Measurements from ENCODE around the gene FAN1. TPM values are rescaled to one million over a fixed set of nuclear protein-coding genes. Genes with fewer than 3 reads are reported as not detected.

Gene FAN1
- total RNA-seq, 6 experiments from 2014 or later, result 7.6 to 16.3 (median 13.3) TPM

- no peaks in the 10 kb centered on the region for H3K9me3 ChIP-seq
- H3K27me3 ChIP-seq, result no peaks in the 10 kb centered on the region
- ATAC-seq, result no peak
- WGBS (ENCODE audit: insufficient coverage, low coverage, low lambda C conversion rate, missing lambda C conversion rate), result 100% methylated on average over 1 of the region's 1 CpG
- DNase-seq, result no peak
- peaks cover 0 to 15% (median 0%) of the 10 kb centered on the region in 4 donors for H3K4me1 ChIP-seq
- H3K4me3 ChIP-seq, result no peak overlapping the region
- no peaks in the 10 kb centered on the region for H3K36me3 ChIP-seq
- intact Hi-C loops (cut with DNase I), result no loop called here
- no peak overlapping the region for H3K27ac ChIP-seq
- TF ChIP-seq POLR2A (IDR thresholded peaks at IDR 0.05) (no peak), CTCF (IDR thresholded peaks at IDR 0.05) (no peak)
Measured at GRCh38 chr15:30901889-30902288, 1.8 kb upstream of the FAN1 start.

- Histone ChIP-seq H3K27me3 (no peaks in the 10 kb centered on the region), H3K4me3 (peak overlapping the region in 1 of 3 donors; percentile 63), H3K36me3 (no peaks in the 10 kb centered on the region), H3K27ac (no peak overlapping the region), H3K4me1 (peaks cover 0 to 15% (median 0%) of the 10 kb centered on the region in 4 donors), H3K9me3 (no peaks in the 10 kb centered on the region)
- ATAC-seq (no peak), DNase-seq (no peak)
- intact Hi-C loops (cut with DNase I), result loop anchor here in 1 of 2 donors (5.0 kb wide), 1 partner anchor 222 kb away; no protein-coding TSS in a partner anchor
- WGBS (ENCODE audit: insufficient coverage, low coverage, low lambda C conversion rate, missing lambda C conversion rate), result 70% methylated on average over 5 of the region's 5 CpGs
- no peak for TF ChIP-seq CTCF (IDR thresholded peaks at IDR 0.05)
- no peak for TF ChIP-seq POLR2A (IDR thresholded peaks at IDR 0.05)
Measured at GRCh38 chr15:30904812-30905211, 1.1 kb downstream of the FAN1 start.

- ATAC-seq (peak; percentile 53 to 80 (median 68)), DNase-seq (peak in 1 of 3 donors; percentile 67)
- H3K4me3 ChIP-seq, result no peak overlapping the region
- no peaks in the 10 kb centered on the region for H3K9me3 ChIP-seq
- H3K27ac ChIP-seq, result peak overlapping the region in 2 of 3 donors; percentile 43 to 75
- peaks cover 0 to 15% (median 0%) of the 10 kb centered on the region in 4 donors for H3K4me1 ChIP-seq
- H3K27me3 ChIP-seq, result no peaks in the 10 kb centered on the region
- H3K36me3 ChIP-seq, result no peaks in the 10 kb centered on the region
- intact Hi-C loops (cut with DNase I), result loop anchor here in 1 of 2 donors (5.0 kb wide), 1 partner anchor 221 kb away; no protein-coding TSS in a partner anchor
- TF ChIP-seq POLR2A (IDR thresholded peaks at IDR 0.05), result no peak
- TF ChIP-seq CTCF (IDR thresholded peaks at IDR 0.05), result peak; percentile 33 to 63 (median 54)
- 32% methylated on average over 5 of the region's 5 CpGs for WGBS (ENCODE audit: insufficient coverage, low coverage, low lambda C conversion rate, missing lambda C conversion rate)
Measured at GRCh38 chr15:30905821-30906220, 2.1 kb downstream of the FAN1 start.

- Histone ChIP-seq H3K27ac (peak overlapping the region in 2 of 3 donors; percentile 43 to 75), H3K4me3 (no peak overlapping the region), H3K4me1 (peaks cover 0 to 15% (median 0%) of the 10 kb centered on the region in 4 donors), H3K27me3 (no peaks in the 10 kb centered on the region), H3K36me3 (no peaks in the 10 kb centered on the region), H3K9me3 (no peaks in the 10 kb centered on the region)
- DNase-seq (no peak), ATAC-seq (no peak)
- intact Hi-C loops (cut with DNase I), result loop anchor here in 1 of 2 donors (5.0 kb wide), 1 partner anchor 221 kb away; no protein-coding TSS in a partner anchor
- TF ChIP-seq CTCF (IDR thresholded peaks at IDR 0.05) (no peak), POLR2A (IDR thresholded peaks at IDR 0.05) (no peak)
- WGBS (ENCODE audit: insufficient coverage, low coverage, low lambda C conversion rate, missing lambda C conversion rate), result 64% methylated on average over 4 of the region's 4 CpGs
Measured at GRCh38 chr15:30906366-30906765, 2.7 kb downstream of the FAN1 start.

Measured in right lobe of liver (tissue), 6 donors.